GM20000 (cell line): Measurements from ENCODE around the gene GLYR1.

Source experiments
- DNase-seq: peaks from one replicate; pipeline ENCODE4 v3.0.0; 2012; ENCODE audit warnings: low spot score
- CTCF ChIP-seq: IDR thresholded peaks from 2 replicates; pipeline ENCODE4 v1.5.1; 2012; ENCODE audit warnings: mild to moderate bottlenecking, control low read depth; ENCODE audit errors: extremely low read depth, missing control alignments

Gene GLYR1

DNA sequence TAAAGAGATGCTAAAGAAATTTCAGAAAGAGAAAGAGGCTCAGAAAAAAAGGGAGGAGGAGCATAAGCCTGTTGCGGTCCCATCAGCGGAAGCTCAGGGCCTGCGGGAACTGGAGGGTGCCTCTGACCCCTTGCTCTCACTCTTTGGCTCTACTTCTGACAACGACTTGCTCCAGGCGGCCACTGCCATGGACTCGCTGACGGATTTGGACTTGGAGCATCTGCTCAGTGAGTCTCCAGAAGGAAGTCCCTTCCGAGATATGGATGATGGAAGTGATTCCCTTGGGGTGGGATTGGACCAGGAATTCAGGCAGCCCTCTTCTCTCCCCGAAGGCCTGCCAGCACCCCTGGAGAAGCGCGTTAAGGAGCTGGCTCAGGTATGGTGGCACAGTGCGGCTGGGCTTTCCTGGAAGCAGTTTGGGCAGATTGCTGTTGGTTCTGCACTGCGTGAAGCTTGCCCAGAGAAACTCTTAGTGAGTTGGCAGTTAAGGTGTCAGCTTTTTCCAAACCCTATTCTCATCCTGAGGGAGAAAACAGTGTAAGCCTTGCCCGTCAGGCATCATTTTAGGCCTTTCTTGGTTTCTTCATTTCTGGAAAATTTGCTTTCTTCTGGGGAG lies 13.7 kb upstream of the GLYR1 start:
- DNase-seq, result no peak
- TF ChIP-seq CTCF, result no peak

DNA sequence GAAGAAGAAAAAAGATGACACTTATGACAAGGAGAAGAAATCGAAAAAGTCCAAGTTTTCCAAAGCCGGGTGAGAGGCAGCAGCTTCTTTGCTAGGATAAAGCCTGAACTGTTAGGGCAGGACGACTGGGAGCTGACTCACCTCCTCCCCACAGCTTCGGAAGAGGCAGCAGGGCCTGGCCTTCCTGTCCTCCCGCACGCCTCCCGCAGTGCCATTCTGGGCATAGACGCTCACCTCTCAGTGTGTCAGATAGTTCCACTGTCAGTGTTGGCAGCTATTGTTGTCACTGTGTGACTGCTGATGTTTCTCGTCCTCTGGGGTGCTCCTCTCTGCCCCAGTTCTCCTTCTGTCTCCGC lies 12.8 kb upstream of the GLYR1 start:
- DNase-seq, result no peak
- no peak for TF ChIP-seq CTCF

DNA sequence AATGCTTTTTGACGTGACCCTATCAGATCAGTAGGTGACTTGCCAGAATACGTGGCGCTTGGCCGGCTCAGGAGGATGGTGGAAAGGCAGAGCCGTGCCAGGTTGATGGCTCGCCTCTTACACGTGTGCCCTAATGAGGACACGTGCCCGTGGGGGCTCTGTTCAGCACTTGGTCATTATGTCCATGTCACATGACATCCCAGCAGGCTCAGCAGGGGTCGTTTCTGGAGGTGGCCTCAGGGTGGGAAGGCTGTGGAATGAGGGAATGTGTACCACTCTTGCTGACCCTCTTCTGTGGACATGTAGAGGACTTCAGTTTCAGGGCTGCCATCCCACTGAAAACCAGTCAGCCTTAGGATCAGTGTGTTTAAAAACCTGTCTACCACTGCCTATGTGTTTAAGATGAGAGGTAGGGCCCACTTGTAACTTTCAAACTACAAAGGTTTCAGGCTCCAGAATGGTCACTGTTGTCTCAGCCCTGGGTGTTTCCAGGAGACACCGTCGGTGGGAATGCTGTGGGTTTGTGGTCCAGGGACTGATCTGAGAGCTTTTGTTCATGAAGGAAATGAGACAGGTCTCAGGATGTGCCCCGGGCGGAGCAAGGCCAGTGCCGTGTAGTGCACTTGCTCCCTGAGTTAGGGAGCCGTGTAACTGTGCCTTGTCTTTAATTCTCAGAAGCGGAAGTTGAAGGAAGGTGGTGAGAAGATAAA lies 12.3 kb upstream of the GLYR1 start:
- no peak for DNase-seq
- TF ChIP-seq CTCF, result no peak

GRCh38 chr16:4855804-4856203 lies 8.7 kb upstream of the GLYR1 start:
- DNase-seq, result no peak
- no peak for TF ChIP-seq CTCF

DNA sequence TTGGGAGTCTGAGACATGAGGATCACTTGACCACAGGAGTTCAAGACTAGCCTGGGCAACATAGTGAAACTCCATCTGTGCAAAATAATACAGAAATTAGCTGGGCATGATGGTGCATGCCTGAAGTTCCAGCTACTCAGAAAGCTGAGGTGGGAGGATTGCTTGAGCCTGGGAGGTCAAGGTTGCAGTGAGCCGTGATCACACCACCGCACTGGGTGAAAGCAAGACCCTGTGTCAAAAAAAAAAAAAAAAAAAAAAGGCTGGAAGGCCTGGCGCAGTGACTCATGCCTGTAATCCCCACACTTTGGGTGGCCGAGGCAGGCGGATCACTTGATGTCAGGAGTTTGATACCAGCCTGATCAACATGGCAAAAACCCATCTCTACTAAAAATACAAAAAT lies 8.3 kb upstream of the GLYR1 start:
- no peak for DNase-seq
- no peak for TF ChIP-seq CTCF

DNA sequence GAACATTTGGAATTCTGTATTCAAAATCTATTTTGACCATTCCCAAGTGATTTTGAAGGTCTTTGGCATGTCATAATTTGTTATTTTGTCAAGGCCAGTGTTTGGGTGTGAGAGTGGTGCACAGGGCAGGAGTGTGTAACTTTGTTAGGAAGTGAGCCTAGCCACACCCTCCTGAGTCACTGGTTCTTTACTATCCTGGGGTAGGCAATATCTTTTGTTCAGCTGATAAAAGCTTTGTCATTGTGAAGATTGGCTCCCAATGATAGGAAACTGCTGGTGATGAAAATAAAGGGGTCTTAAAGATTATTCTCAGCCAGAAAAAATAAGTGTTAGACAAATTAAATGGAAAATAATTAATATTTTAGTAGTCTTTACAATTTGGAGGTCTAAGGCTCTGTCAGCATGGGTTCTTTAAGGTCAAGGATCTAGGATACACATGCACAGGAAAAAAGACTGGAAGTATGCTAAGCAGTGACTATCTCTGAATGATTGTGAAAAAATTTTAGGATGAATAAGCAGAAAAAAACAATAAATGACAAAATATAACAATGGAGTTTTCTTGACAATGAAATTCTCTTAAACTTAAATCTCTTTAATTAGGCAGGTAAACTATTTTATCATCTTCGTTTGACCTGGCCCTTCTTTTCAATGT lies 5.3 kb upstream of the GLYR1 start:
- no peak for DNase-seq
- no peak for TF ChIP-seq CTCF

GRCh38 chr16:4850211-4850610 lies 3.1 kb upstream of the GLYR1 start:
- no peak for TF ChIP-seq CTCF
- DNase-seq, result no peak
